GM19397 (cell line): ENCODE results near the gene UBXN7.
"Not testable (repeated sequence)": the region's sequence is repeated elsewhere in the genome, so short reads cannot be mapped to it uniquely, and the experiment has no call there.

Experiments used
- ATAC-seq: cut with Tn5 transposase; IDR thresholded peaks from one replicate; pipeline ENCODE4 v1.9.1; 2021; ENCODE audit warnings: mild to moderate bottlenecking, moderate library complexity; ENCODE audit not compliant: unreplicated experiment

The UBXN7 gene

DNA sequence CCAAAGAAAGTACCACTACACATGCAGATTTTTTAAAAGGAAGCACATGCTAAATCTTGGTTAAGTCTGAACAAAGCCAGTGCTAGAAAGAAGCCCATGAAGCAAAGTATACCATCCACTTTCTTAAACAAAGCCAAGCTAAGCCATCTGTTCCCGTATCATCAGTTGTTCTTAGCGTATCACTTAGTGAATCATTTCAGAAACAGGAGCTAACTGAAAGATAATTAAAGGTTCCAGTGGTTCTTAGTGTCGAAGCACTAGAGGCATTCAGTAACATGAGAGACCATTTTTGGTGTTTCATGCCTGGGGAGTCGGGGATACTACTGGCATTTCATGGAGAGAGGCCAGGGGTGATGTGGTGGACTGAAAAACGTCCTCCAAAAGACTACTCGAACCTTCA, 12.8 kb downstream of the UBXN7 start:
- ATAC-seq, result no peak

DNA sequence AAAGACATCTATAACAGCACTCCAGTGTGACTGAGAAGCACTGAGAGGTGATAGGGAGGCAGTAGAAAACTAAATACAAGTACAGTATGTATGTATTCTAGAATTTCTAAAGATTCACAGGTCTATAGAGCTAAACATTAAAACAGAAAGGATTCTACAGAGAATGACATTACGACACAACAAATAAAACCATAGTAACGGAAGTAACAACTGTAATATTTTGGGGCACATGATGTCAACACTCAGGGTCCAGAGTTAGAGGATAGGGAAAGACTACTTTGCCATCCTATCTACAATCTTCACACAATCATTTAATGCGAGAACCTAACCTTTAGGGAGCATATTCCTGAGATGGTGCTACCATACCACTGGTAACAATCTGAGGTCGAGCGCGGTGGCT, 13.6 kb downstream of the UBXN7 start:
- ATAC-seq, result no peak

GRCh38 chr3:196414469-196414868, 17.8 kb downstream of the UBXN7 start:
- ATAC-seq, result no peak

DNA sequence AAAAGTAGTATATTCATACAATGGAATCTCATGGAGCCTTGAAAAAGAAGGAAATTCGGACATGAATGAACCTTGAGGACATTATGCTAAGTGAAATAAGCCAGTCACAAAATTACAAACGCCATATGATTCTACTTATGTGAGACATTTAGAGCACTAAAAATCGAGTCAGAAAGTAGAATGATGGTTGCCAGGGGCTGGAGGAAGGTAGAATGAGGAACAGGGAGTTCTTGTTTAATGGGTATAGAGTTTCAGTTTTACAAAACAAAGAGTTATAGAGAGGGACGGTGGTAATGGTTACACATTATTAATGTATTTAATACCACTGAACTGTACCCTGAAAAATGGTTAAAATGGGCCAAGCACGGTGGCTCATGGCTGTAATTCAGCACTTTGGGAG, 19.5 kb downstream of the UBXN7 start:
- ATAC-seq, result no peak

- no peak for ATAC-seq
Observed at GRCh38 chr3:196409409-196409808, 22.8 kb downstream of the UBXN7 start.

DNA sequence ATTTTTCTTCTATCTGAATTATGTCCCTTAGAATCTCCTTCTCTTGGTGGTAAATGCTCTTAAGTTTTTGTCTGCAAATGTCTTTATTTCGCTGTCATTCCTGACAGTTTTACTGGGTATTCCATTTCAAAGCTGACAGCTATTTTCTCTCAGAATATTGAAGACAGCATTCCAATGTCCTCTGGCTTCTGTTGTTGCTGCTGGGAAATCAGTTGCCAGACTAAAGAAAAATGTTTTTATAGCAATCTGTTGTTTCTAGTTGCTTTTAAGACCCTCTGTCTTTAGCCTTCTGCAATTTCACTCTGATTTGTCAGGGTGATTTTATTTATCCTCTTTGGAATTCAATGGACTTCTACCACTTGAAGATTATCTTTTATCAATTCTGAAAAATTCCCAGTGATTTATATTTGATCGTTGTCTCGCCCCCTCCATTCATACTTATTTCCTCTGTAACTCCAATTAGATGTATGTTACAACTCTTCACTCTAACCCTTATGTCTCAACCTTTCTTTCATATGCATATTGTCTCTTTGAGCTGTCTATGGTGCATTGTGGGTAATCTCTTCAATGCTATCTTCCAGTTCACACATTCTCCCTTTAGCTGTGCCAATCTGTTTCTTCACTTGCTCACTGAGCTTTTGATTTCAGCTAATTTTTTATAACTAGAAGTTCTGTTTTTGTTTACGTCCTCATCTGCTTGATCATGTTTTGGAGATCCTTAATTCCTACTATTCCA, 23.5 kb downstream of the UBXN7 start:
- ATAC-seq, result no peak

GRCh38 chr3:196406811-196407470, 25.3 kb downstream of the UBXN7 start:
- ATAC-seq, result no peak

GRCh38 chr3:196400331-196400730, 31.9 kb downstream of the UBXN7 start:
- no peak for ATAC-seq

DNA sequence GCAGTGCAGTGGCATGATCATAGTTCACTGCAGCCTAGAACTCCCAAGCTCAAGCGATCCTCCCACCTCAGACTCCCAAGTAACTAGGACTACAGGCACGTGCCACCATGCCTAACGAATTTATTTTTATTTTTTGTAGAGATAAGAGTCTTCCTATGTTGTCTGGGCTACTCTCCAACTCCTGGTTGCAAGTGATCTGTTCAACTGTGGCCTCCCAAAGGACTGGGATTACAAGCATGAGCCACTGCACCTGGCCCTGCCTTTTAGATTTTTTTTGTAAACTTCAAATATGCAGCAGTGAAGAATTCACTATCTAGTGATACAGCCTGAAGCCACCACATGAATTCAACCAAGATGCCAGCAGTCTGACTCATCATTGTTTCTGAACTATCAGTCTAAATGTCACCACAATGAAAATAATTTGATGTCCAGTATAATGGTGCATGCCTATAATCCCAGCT, 32.7 kb downstream of the UBXN7 start:
- no peak for ATAC-seq

DNA sequence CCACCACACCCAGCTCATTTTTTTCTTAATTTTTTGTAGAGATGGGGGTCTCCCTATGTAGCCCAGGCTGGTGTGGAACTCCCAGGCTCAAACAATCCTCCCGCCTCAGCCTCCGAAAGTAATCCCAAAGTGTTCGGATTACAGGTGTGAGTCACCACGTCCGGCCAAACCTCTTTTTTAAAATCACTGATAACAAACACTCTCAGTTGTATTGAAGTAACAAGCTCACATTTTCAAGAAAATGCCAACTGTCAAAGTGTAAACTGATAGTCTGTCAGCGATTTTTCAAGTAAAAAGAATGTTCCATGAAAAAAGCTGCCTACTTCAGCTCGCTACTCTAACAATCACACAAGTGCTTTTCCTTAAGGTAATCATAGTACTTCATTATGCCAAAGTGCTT, 33.4 kb downstream of the UBXN7 start:
- ATAC-seq, result no peak

DNA sequence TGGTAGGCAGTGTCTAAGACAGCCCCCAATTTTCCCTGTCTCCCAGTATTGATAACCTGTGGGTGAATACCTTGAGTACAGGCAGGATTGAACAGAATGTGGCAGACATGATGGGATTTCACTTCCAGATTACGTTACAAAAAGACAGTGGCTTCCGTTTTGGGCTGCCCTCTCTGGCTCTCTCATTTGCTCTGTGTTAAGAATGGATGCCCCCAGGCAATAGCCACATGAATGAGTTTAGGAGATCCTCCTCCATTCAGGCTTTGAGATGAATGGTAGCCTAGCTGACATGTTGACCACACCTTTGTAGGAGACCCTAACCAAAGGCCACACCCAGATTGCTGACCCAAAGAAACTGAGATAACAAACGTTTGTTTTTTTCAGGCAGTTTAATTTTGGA, 34.3 kb downstream of the UBXN7 start:
- ATAC-seq, result no peak

DNA sequence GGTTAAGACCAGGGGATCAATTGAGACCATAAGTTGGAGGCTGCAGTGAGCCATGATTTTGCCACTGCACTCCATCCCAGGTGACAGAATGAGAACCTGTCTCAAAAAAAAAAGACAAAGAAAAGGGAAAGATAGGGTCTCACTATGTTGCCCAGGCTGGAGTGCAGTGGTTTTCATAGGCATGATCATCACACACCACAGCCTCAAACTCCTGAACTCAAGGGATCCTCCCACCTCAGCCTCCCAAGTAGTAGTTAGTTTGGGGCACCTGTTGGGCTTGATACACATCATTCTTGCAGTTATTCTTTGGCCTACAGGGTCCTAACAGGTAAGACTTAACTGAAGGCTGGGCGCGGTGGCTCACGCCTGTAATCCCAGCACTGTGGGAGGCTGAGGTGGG, 42.1 kb downstream of the UBXN7 start:
- ATAC-seq, result no peak

DNA sequence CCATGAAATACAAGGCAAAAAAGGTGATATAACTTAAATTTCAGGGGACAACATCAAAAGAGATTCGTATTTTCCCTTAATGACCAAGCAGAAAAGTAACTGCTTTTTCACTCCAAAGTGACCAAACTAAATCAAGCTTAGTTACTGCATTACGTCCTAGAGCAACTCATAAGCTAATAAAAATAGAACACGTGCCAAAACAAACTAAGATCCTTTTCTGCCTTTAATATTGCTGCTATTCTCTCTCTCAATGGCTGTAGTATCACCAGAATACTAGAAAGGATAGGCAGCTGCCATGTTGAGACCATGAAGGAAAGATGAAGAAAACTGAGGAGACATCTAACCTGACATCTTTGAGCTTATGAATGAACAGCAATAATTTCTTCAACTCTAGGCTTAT, 43.3 kb downstream of the UBXN7 start:
- no peak for ATAC-seq

- not testable (repeated sequence) for ATAC-seq
Observed at GRCh38 chr3:196387941-196388340, 44.3 kb downstream of the UBXN7 start.

GRCh38 chr3:196386797-196387196, 45.4 kb downstream of the UBXN7 start:
- not testable (repeated sequence) for ATAC-seq

DNA sequence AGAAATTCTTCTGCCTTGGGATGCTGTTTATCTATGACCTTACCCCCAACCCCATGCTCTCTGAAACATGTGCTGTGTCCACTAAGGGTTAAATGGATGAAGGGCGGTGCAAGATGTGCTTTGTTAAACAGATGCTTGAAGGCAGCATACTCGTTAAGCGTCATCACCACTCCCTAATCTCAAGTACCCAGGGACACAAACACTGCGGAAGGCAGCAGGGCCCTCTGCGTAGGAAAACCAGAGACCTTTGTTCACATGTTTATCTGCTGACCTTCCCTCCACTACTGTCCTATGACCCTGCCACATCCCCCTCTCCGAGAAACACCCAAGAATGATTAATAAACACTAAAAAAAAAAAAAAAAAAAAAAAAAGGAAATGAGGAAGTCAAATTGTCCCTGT, 46.2 kb downstream of the UBXN7 start:
- not testable (repeated sequence) for ATAC-seq

GRCh38 chr3:196385446-196385845, 46.8 kb downstream of the UBXN7 start:
- not testable (repeated sequence) for ATAC-seq

DNA sequence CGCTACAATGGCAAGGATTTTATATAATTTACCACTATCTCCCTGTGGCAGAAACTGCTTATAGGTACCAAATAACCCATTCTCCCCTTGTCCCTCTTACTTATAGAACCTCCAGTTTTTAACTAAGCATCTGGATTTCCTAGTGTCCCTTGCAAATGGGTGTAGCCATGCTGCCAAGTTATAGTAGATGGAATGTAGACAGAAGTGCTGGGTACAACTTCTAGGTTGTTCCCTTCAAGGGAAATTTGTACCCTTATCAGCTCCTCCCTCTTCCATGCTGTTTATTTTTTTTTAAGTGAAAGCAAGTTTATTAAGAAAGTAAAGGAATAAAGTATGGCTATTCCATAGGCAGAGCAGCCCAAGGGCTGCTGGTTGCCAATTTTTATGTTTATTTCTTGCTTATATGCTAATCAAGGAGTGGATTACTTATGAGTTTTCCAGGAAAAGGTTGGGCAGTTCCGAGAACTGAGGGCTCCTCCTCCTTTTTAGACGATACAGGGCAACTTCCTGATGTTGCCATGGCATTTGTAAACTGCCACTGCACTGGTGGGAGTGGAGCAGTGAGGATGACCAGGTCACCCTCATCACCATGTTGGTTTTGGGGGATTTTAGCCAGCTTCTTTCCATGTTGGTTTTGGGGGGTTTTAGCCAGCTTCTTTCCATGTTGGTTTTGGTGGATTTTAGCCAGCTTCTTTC, 53.9 kb downstream of the UBXN7 start:
- ATAC-seq, result no peak

DNA sequence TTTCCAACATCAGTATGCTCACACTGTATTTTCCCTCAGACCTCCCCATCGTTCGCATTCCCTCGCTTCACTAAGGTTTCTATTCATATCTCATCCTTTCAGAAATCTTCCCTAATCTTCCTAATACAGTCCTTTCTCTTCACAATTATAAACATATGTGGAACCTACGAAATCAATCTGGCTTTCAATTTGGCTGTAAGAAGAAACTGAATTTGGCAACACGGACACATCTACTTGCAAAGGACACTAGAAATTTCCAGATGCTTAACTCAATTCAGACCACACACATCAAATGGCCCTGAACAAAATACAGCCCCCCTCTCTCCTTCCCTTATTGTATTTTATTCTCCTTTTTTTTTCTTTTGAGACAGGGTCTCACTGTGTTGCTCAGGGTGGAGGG, 54.9 kb downstream of the UBXN7 start:
- ATAC-seq, result no peak

- no peak for ATAC-seq
Observed at GRCh38 chr3:196365736-196366135, 66.5 kb downstream of the UBXN7 start.

DNA sequence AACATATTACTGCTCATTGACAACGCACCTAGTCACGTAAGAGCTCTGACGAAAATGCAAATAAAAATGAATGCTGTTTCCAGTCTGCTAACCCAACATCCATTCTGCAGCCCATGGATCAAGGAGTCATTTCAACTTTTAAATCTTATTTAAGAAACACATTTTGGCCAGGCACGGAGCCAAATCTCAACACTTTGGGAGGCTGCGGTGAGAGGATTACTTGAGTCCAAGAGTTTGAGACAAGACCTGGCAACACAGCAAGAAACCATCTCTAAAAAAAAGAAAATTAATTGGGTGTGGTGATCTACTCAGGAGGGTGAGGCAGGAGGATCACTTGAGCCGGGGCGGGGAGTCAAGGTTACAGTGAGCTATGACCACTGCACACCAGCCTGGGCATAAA, 71.6 kb downstream of the UBXN7 start:
- no peak for ATAC-seq

GRCh38 chr3:196358540-196358939, 73.7 kb downstream of the UBXN7 start:
- ATAC-seq, result not testable (repeated sequence)
